K562 (cell line): ENCODE data around the gene ACAP2. TPM values are rescaled to one million over a fixed set of nuclear protein-coding genes. Genes with fewer than 3 reads are reported as not detected.

Source experiments
- DMBX1 ChIP-seq: fragments of 250-450 bp; sonication (Bioruptor Pico); IDR thresholded peaks from 2 replicates; pipeline ENCODE4 v1.8.0; 2022; ENCODE audit warnings: inconsistent platforms, mild to moderate bottlenecking, moderate library complexity, borderline replicate concordance
- FIP1L1 ChIP-seq: fragments of 200-400 bp; formaldehyde crosslinking; IDR thresholded peaks from 2 replicates; pipeline ENCODE4 v1.6.1; 2018; ENCODE audit warnings: mild to moderate bottlenecking, low read depth, low read length; ENCODE audit not compliant: poor library complexity, severe bottlenecking
- FOXM1 ChIP-seq, 2 experiments: fragments of 450-650 bp in 1 of 2; sonication (generic) in 1 of 2; formaldehyde crosslinking in 1 of 2; IDR thresholded peaks; 2 replicates each; pipeline versions ENCODE4 v1.6.1 to v1.9.0; 2017 to 2022; ENCODE audit warnings: low read depth in 2 of 2, mild to moderate bottlenecking in 2 of 2, missing genetic modification reagents in 1 of 2, moderate library complexity in 1 of 2
- HDGF ChIP-seq: fragments of 450-650 bp; IDR thresholded peaks from 2 replicates; pipeline ENCODE4 v1.6.1; 2016
- HNRNPUL1 ChIP-seq: fragments of 200-400 bp; formaldehyde crosslinking; IDR thresholded peaks from 2 replicates; pipeline ENCODE4 v1.6.1; 2017; ENCODE audit warnings: low read length
- KAT2B ChIP-seq: IDR thresholded peaks from one replicate; pipeline ENCODE4 v1.6.1; 2012; ENCODE audit warnings: low read depth, mild to moderate bottlenecking, control low read depth, inconsistent platforms, low read length, moderate library complexity
- KAT7 ChIP-seq: sonication (generic); formaldehyde crosslinking; IDR thresholded peaks from 2 replicates; pipeline ENCODE4 v1.8.0; 2022; ENCODE audit warnings: missing genetic modification reagents, mild to moderate bottlenecking, borderline replicate concordance
- L3MBTL2 ChIP-seq: fragments of 450-650 bp; IDR thresholded peaks from 2 replicates; pipeline ENCODE4 v1.6.1; 2016; ENCODE audit warnings: mild to moderate bottlenecking, moderate library complexity
- MAFK ChIP-seq: IDR thresholded peaks from 2 replicates; pipeline ENCODE4 v1.6.1; 2011; ENCODE audit warnings: low read length, improper control_type of control experiment
- NBN ChIP-seq: fragments of 450-650 bp; IDR thresholded peaks from 2 replicates; pipeline ENCODE4 v1.6.1; 2016; ENCODE audit warnings: low read depth, mild to moderate bottlenecking
- NCOA1 ChIP-seq: fragments of 450-650 bp; IDR thresholded peaks from 2 replicates; pipeline ENCODE4 v1.6.1; 2016; ENCODE audit warnings: low read depth
- NFYB ChIP-seq: IDR thresholded peaks from 2 replicates; pipeline ENCODE4 v1.6.1; 2011; ENCODE audit warnings: mild to moderate bottlenecking, moderate library complexity; ENCODE audit not compliant: insufficient read length; ENCODE audit errors: extremely low read depth
- SMARCE1 ChIP-seq: fragments of 450-650 bp; IDR thresholded peaks from 2 replicates; pipeline ENCODE4 v1.7.1; 2016; ENCODE audit warnings: mild to moderate bottlenecking
- SOX6 ChIP-seq: fragments of 450-650 bp; IDR thresholded peaks from 2 replicates; pipeline ENCODE4 v1.6.1; 2014; ENCODE audit warnings: mild to moderate bottlenecking
- STAT5B ChIP-seq: fragments of 250-450 bp; sonication (Bioruptor Pico); IDR thresholded peaks from 2 replicates; pipeline ENCODE4 v1.8.0; 2021; ENCODE audit warnings: mild to moderate bottlenecking, inconsistent platforms
- ZBTB7A ChIP-seq: IDR thresholded peaks from 2 replicates; pipeline ENCODE4 v1.6.1; 2011; ENCODE audit warnings: low read depth, mild to moderate bottlenecking, low read length, moderate library complexity, borderline replicate concordance; ENCODE audit not compliant: control insufficient read depth
- ZNF121 ChIP-seq: sonication (generic); formaldehyde crosslinking; conservative IDR thresholded peaks from 2 replicates; pipeline ENCODE4 v1.8.0; 2022; ENCODE audit warnings: missing genetic modification reagents
- ZNF175 ChIP-seq: fragments of 200-800 bp; sonication (Bioruptor generic); IDR thresholded peaks from 2 replicates; pipeline ENCODE4 v1.6.1; 2016; ENCODE audit warnings: low read depth, mild to moderate bottlenecking, missing genetic modification characterization, missing compliant biosample characterization
- ZNF324 ChIP-seq: fragments of 250-450 bp; sonication (Bioruptor Pico); IDR thresholded peaks from 2 replicates; pipeline ENCODE4 v1.4.0; 2020; ENCODE audit warnings: mild to moderate bottlenecking
- ZNF551 ChIP-seq: fragments of 250-450 bp; sonication (Bioruptor Pico); IDR thresholded peaks from 2 replicates; pipeline ENCODE4 v1.5.0; 2021; ENCODE audit warnings: mild to moderate bottlenecking, moderate library complexity
- ZNF75A ChIP-seq: fragments of 450-650 bp; formaldehyde crosslinking; IDR thresholded peaks from 2 replicates; pipeline ENCODE4 v1.4.0; 2020; ENCODE audit warnings: mild to moderate bottlenecking
- ZNF76 ChIP-seq: fragments of 250-450 bp; sonication (Bioruptor Pico); IDR thresholded peaks from 2 replicates; pipeline ENCODE4 v1.4.0; 2020; ENCODE audit warnings: mild to moderate bottlenecking, moderate library complexity, borderline replicate concordance
- polyA plus RNA-seq, 8 experiments: library from polyadenylated mRNA; depleted of rRNA in 4 of 8; stranded (reverse) in 5 of 8; unstranded in 3 of 8; fragments of >200 nt; fragmentation: Nextera tagmentation in 2 of 8; fragmentation: Illumina TruSeq in 1 of 8; extraction: Ambion mirVana in 2 of 8; extraction: Trizol in 1 of 8; gene quantifications; 2 replicates each; pipeline versions ENCODE4 v1.2.1 to v1.2.3, GENCODE V29; 2011 to 2014; ENCODE audit warnings: inconsistent platforms in 1 of 8, missing spikeins in 1 of 8
- total RNA-seq, 7 experiments: library from RNA; depleted of rRNA in 6 of 7; stranded (reverse); fragments of >200 nt in 6 of 7; fragmentation: Illumina TruSeq in 2 of 7; extraction: Trizol in 2 of 7; gene quantifications; 2 replicates each; pipeline versions ENCODE4 v1.2.1 to v1.2.3, GENCODE V29; 2011 to 2021; ENCODE audit warnings: low replicate concordance in 1 of 7
- TF ChIP-seq, protein P1 (sequence below): fragments of 450-650 bp; formaldehyde crosslinking; IDR thresholded peaks from 2 replicates; pipeline ENCODE4 v1.4.0; 2020; ENCODE audit warnings: mild to moderate bottlenecking, moderate library complexity
- TF ChIP-seq, protein P2 (sequence below): fragments of 450-650 bp; IDR thresholded peaks from 2 replicates; pipeline ENCODE4 v1.6.1; 2016; ENCODE audit warnings: borderline replicate concordance

ACAP2 gene
- total and polyA plus RNA-seq, 9 of the 15 experiments (the other 6 are each of a cell fraction or from before 2014, with no cell fraction given), result 10.6 to 52.7 (median 34.4) TPM

DNA sequence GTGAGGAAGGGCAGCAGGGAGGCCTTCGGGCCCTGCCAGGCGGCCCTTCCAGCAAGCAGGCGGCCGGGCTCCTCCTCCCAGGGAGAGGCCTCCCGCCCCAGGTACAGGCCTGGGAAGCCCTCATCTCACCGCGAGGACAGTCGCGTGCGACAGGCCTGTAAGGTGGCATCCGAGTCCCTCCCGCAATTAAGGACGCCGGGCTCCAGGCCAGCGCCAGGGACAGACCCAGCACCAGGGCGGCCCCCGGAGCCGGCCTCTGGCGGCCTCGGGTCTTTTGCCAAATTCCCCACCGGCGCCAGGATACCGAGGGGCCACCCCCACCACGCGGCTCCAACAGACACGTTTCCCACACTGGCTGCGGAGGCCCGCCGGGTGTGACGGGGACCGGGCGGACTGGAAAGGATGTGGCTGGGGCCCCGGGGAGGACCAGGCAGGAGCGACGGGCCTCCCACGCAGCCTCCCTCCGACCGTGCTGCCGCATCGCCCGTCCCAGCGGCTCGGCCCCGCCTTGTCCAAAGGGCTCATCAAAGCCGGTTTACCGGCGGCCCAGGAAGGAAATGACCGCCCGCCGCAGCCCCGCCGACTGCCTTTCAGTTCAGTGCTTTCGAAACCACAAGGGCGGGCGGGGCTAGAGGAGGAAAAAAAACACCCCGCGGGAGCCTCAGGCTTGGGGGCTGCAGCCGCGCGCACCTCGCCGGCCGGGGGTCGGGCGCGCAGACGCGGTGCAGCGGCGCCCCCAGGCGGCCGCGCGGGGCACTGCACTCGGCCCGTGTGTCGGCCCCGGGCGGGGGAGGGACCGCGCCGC is 183.1 kb downstream of the ACAP2 start (continued):
- no peak for TF ChIP-seq NFYB
- no peak for TF ChIP-seq NCOA1
- no peak for TF ChIP-seq HDGF
- TF ChIP-seq FIP1L1, result peak; percentile 48
- TF ChIP-seq STAT5B (CRISPR knock-in tag), result no peak
- no peak for TF ChIP-seq SOX6
- no peak for TF ChIP-seq MAFK
- no peak for TF ChIP-seq ZNF121 (CRISPR knock-in tag)
- peak; percentile 95 for TF ChIP-seq ZBTB7A
- peak; percentile 20; the same call in 1 of the 2 replicates for TF ChIP-seq ZNF76 (CRISPR knock-in tag)
- TF ChIP-seq ZNF551, result no peak
- TF ChIP-seq NBN, result no peak
- no peak for TF ChIP-seq KAT2B
- no peak for TF ChIP-seq FOXM1 (IDR thresholded peaks at IDR 0.05; ENCODE audit: low read depth)
- no peak for TF ChIP-seq FOXM1 (CRISPR knock-in tag; IDR thresholded peaks at IDR 0.05; ENCODE audit: low read depth)
- TF ChIP-seq ZNF175 (CRISPR knock-in tag), result no peak; the same call in none of the 2 replicates
- no peak for TF ChIP-seq ZNF75A (CRISPR knock-in tag)
- no peak for TF ChIP-seq ZNF324
- 0 out of 2 replicates have a peak, but pooled peaks have one; percentile 30 for TF ChIP-seq SMARCE1
- TF ChIP-seq HNRNPUL1, result no peak
- peak; percentile 82 for TF ChIP-seq KAT7 (CRISPR knock-in tag)
- TF ChIP-seq, protein P1, sequence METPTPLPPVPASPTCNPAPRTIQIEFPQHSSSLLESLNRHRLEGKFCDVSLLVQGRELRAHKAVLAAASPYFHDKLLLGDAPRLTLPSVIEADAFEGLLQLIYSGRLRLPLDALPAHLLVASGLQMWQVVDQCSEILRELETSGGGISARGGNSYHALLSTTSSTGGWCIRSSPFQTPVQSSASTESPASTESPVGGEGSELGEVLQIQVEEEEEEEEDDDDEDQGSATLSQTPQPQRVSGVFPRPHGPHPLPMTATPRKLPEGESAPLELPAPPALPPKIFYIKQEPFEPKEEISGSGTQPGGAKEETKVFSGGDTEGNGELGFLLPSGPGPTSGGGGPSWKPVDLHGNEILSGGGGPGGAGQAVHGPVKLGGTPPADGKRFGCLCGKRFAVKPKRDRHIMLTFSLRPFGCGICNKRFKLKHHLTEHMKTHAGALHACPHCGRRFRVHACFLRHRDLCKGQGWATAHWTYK (CRISPR knock-in tag), result peak; percentile 60; the same call in 1 of the 2 replicates
- TF ChIP-seq L3MBTL2, result peak; percentile 95
- no peak; the same call in none of the 2 replicates for TF ChIP-seq DMBX1
- TF ChIP-seq, protein P2, sequence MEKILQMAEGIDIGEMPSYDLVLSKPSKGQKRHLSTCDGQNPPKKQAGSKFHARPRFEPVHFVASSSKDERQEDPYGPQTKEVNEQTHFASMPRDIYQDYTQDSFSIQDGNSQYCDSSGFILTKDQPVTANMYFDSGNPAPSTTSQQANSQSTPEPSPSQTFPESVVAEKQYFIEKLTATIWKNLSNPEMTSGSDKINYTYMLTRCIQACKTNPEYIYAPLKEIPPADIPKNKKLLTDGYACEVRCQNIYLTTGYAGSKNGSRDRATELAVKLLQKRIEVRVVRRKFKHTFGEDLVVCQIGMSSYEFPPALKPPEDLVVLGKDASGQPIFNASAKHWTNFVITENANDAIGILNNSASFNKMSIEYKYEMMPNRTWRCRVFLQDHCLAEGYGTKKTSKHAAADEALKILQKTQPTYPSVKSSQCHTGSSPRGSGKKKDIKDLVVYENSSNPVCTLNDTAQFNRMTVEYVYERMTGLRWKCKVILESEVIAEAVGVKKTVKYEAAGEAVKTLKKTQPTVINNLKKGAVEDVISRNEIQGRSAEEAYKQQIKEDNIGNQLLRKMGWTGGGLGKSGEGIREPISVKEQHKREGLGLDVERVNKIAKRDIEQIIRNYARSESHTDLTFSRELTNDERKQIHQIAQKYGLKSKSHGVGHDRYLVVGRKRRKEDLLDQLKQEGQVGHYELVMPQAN, result no peak
